ENCODE data around the gene FHIP1A. TPM values are rescaled to one million over a fixed set of nuclear protein-coding genes. Genes with fewer than 3 reads are reported as not detected.
A peak's percentile ranks its signal among the peaks of the same experiment; 100 is the strongest.
"Not testable (repeated sequence)": the region's sequence is repeated elsewhere in the genome, so short reads cannot be mapped to it uniquely, and the experiment has no call there.

The FHIP1A gene
- total and polyA plus RNA-seq, 3 donors from 2014 or later, result 5.7 to 16.2 (median 13.1) TPM

DNA sequence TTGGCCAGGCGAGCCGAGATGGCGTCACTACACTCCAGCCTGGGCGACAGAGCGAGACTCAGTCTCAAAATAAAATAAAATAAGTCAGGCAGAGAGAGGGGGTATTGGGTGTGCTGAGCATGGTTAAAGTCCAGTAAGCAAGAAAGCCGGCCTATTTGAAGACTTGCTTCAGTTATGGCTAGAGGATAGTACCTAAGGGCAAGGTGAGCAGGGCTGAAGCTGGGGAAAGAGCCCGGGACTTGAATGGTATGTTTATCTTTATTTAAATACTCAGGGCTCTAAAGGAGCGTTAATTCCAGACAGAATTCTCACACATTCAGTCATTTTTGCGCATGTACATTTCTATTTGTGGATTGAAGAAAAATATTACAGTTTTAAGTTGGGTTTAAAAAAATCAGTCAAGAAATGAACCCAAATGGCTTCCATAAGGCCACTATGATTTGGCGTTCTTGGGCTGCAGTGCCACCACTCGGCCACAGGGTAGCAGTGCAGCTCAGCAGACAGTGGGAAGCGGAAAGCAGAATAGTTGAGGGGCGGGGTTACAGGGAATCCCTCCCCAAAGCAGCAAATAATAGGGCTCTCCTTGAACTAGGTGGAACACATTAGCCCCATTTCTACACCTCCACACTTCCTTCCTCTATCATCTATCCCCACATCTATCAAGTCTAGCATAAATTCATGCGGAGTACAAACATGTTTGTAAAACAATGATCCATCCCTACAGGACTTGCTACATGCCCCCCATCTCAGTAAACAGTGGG is 46.4 kb upstream of the FHIP1A start:
- H3K4me3 ChIP-seq, result peak overlapping the region; percentile 35 to 39
- no peaks in the 10 kb centered on the region for H3K27me3 ChIP-seq
- intact Hi-C loops (cut with DNase I; ENCODE audit: low total_unique reads), result no loop called here
- H3K36me3 ChIP-seq (ENCODE audit: low read depth, missing control alignments), result no peaks in the 10 kb centered on the region
- peak; percentile 90 for DNase-seq
- no peak overlapping the region for H3K27ac ChIP-seq
- H3K4me1 ChIP-seq, result no peaks in the 10 kb centered on the region
- H3K9me3 ChIP-seq, result no peaks in the 10 kb centered on the region
- TF ChIP-seq POLR2A (IDR thresholded peaks at IDR 0.05), result no peak
- TF ChIP-seq, protein P1, sequence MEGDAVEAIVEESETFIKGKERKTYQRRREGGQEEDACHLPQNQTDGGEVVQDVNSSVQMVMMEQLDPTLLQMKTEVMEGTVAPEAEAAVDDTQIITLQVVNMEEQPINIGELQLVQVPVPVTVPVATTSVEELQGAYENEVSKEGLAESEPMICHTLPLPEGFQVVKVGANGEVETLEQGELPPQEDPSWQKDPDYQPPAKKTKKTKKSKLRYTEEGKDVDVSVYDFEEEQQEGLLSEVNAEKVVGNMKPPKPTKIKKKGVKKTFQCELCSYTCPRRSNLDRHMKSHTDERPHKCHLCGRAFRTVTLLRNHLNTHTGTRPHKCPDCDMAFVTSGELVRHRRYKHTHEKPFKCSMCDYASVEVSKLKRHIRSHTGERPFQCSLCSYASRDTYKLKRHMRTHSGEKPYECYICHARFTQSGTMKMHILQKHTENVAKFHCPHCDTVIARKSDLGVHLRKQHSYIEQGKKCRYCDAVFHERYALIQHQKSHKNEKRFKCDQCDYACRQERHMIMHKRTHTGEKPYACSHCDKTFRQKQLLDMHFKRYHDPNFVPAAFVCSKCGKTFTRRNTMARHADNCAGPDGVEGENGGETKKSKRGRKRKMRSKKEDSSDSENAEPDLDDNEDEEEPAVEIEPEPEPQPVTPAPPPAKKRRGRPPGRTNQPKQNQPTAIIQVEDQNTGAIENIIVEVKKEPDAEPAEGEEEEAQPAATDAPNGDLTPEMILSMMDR (IDR thresholded peaks at IDR 0.05), result peak; percentile 90 to 97 (median 95)
- WGBS, 2 donors, result 32 to 44% methylated on average over 14 of the region's 14 CpGs

DNA sequence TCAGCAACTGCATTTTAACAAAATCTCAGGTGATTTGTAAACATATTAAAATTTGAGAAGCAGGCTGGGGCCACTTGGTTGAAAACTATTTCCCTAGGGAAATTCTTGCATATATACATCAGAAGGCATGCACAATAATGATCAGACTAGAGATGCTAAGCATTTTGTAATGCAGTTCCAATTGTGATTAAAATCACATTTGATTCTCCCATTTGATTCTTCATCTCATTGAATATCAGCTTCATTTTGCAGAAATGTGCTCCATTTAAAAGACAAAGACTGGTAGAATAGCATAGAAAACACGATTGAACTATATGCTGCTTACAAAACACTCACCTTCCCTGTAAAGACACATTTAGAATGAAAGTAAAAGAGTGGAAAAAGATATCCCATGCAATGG is 32.4 kb upstream of the FHIP1A start:
- 72 to 81% methylated on average over 1 of the region's 1 CpG for WGBS, 2 donors
- no peaks in the 10 kb centered on the region for H3K27me3 ChIP-seq
- H3K27ac ChIP-seq, result no peak overlapping the region
- H3K9me3 ChIP-seq, result no peaks in the 10 kb centered on the region
- TF ChIP-seq, protein P1 (IDR thresholded peaks at IDR 0.05), result no peak
- no peak for TF ChIP-seq POLR2A (IDR thresholded peaks at IDR 0.05)
- intact Hi-C loops (cut with DNase I; ENCODE audit: low total_unique reads), result no loop called here
- H3K36me3 ChIP-seq (ENCODE audit: low read depth, missing control alignments), result no peaks in the 10 kb centered on the region
- no peaks in the 10 kb centered on the region for H3K4me1 ChIP-seq
- DNase-seq, result no peak
- H3K4me3 ChIP-seq, result no peak overlapping the region

DNA sequence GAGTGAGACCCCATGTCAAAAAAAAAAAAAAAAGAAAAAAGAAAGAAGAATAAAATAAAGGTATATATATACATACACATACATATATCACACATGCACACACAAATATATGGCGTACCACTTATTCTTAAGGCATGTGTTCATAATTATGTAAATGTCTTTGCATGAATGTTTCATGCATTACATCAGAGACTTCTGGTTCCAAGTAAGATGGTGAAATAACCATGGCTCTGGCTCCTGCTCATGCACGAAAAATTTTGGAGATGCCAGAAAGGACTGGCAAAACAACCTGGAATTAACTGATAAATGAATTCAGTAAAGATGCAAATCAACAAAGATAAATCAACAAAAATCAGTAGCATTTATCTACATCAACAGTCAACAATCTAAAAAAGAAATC is 19.7 kb upstream of the FHIP1A start:
- Histone ChIP-seq H3K4me3 (no peak overlapping the region), H3K9me3 (no peaks in the 10 kb centered on the region), H3K36me3 (ENCODE audit: low read depth, missing control alignments) (no peaks in the 10 kb centered on the region), H3K27me3 (no peaks in the 10 kb centered on the region), H3K4me1 (no peaks in the 10 kb centered on the region), H3K27ac (no peak overlapping the region)
- 79 to 86% methylated on average over 2 of the region's 2 CpGs for WGBS, 2 donors
- intact Hi-C loops (cut with DNase I; ENCODE audit: low total_unique reads), result no loop called here
- no peak for DNase-seq
- no peak for TF ChIP-seq POLR2A (IDR thresholded peaks at IDR 0.05)
- TF ChIP-seq, protein P1 (IDR thresholded peaks at IDR 0.05), result no peak

DNA sequence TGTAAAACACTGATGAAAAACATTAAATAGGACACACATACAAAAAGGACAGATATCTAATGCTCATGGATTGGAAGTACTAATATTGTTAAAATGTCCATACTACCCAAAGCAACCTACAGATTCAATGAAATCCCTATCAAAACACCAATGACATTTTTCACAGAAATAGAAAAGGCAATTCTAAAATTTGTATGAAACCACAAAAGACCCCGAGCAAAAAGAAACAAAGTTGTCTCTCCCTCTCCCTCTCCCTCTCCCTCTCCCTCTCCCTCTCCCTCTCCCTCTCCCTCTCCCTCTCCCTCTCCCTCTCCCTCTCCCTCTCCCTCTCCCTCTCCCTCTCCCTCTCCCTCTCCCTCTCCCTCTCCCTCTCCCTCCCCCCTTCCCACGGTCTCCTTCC is 19.2 kb upstream of the FHIP1A start:
- H3K9me3 ChIP-seq; DNase-seq; H3K4me1 ChIP-seq; H3K36me3 ChIP-seq (ENCODE audit: low read depth, missing control alignments); H3K4me3 ChIP-seq; H3K27ac ChIP-seq; H3K27me3 ChIP-seq; intact Hi-C loops (cut with DNase I; ENCODE audit: low total_unique reads): not testable (repeated sequence)
- 72 to 77% methylated on average over 1 to 2 of the region's 2 CpGs for WGBS, 2 donors

DNA sequence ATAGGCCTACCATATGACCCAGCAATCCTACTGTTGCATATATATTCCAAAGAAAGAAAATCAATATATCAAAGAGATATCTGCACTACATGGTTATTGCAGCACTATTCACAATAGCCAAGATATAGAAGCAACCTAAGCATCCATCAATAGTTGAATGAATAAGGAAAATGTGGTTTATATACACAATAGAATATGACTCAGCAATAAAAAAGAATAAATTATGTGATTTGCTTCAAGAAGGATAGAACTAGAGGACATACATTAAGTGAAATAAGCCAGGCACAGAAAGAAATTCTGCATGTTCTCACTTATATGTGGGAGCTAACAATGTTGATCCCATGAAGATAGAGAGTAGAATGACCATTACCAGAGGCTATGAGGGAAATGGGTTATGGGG is 13.1 kb upstream of the FHIP1A start:
- TF ChIP-seq, protein P1 (IDR thresholded peaks at IDR 0.05), result no peak
- no peak for TF ChIP-seq POLR2A (IDR thresholded peaks at IDR 0.05)
- intact Hi-C loops (cut with DNase I; ENCODE audit: low total_unique reads), result no loop called here
- H3K4me1 ChIP-seq, result no peaks in the 10 kb centered on the region

More for the DNA sequence above, 13.1 kb upstream of the FHIP1A start:
- Histone ChIP-seq H3K4me3 (no peak overlapping the region), H3K9me3 (no peaks in the 10 kb centered on the region), H3K27ac (no peak overlapping the region), H3K27me3 (no peaks in the 10 kb centered on the region), H3K36me3 (ENCODE audit: low read depth, missing control alignments) (no peaks in the 10 kb centered on the region)
- DNase-seq, result no peak

Measured in testis (tissue), 3 donors.